Activated CD8-positive, alpha-beta memory T cell treated with anti-CD3 and anti-CD28 coated beads, Interleukin-2, amount 10 ng/mL, durations not matched to agents 7 days and 5 days (primary cell): Measurements from ENCODE around the gene STAB1. TPM values are rescaled to one million over a fixed set of nuclear protein-coding genes. Genes with fewer than 3 reads are reported as not detected.

Experiments used
- ATAC-seq: fragments of 150-1000 bp; cut with Tn5 transposase; one replicate; pipeline ENCODE4 v1.10.0; 2021; ENCODE audit warnings: moderate library complexity
- CTCF ChIA-PET: fragments of 350-600 bp; sonication (Branson Sonifier 250); formaldehyde crosslinking; loops from one replicate; lab custom pipeline; 2021; ENCODE audit warnings: antibody characterized with exemption; lab: Charles Lee
- DNase-seq: peaks from one replicate; pipeline ENCODE4 v3.0.0-alpha.2; 2020
- H3K27ac Mint-ChIP-seq: one replicate; pipeline ENCODE4 v1.8.0; 2021; ENCODE audit warnings: mild to moderate bottlenecking, mixed read lengths
- H3K27me3 Mint-ChIP-seq: one replicate; pipeline ENCODE4 v1.8.0; 2021; ENCODE audit warnings: mixed read lengths
- H3K36me3 Mint-ChIP-seq: one replicate; pipeline ENCODE4 v1.8.0; 2021; ENCODE audit warnings: mild to moderate bottlenecking, mixed read lengths
- H3K4me1 Mint-ChIP-seq: one replicate; pipeline ENCODE4 v1.8.0; 2021; ENCODE audit warnings: mixed read lengths
- H3K4me3 Mint-ChIP-seq: one replicate; pipeline ENCODE4 v1.8.0; 2021; ENCODE audit warnings: mild to moderate bottlenecking, moderate library complexity, mixed read lengths
- H3K9me3 Mint-ChIP-seq: one replicate; pipeline ENCODE4 v1.8.0; 2022; ENCODE audit warnings: low read depth, mixed read lengths
- total RNA-seq, 2 experiments: library from RNA; stranded (reverse); gene quantifications; one replicate each; pipeline ENCODE4 v1.2.3, GENCODE V29; 2021

The STAB1 gene
- total RNA-seq, 2 experiments from 2014 or later, result not detected

- Mint-ChIP-seq H3K9me3 (no peaks in the 10 kb centered on the region), H3K27ac (peak overlapping the region; percentile 98), H3K36me3 (peaks cover 20% of the 10 kb centered on the region), H3K4me3 (peak overlapping the region; percentile 100), H3K27me3 (no peaks in the 10 kb centered on the region), H3K4me1 (peaks cover 40% of the 10 kb centered on the region)
- DNase-seq (peak; percentile 41), ATAC-seq (no peak)
- CTCF ChIA-PET, result no interaction called here
These were observed 42.7 kb downstream of the STAB1 start for GRCh38 chr3:52537726-52538421.

- H3K27ac Mint-ChIP-seq, result peak overlapping the region; percentile 64
- H3K4me1 Mint-ChIP-seq, result peaks cover 39% of the 10 kb centered on the region
- H3K4me3 Mint-ChIP-seq, result peak overlapping the region; percentile 14
- no peaks in the 10 kb centered on the region for H3K27me3 Mint-ChIP-seq
- no peaks in the 10 kb centered on the region for H3K9me3 Mint-ChIP-seq
- peak; percentile 38 for DNase-seq
- CTCF ChIA-PET, result no interaction called here
- ATAC-seq, result no peak
- H3K36me3 Mint-ChIP-seq, result peaks cover 20% of the 10 kb centered on the region
These were observed 44.0 kb downstream of the STAB1 start for GRCh38 chr3:52539010-52539653.

GRCh38 chr3:52541050-52541449 is 45.9 kb downstream of the STAB1 start:
- DNase-seq, result no peak
- peaks cover 20% of the 10 kb centered on the region for H3K36me3 Mint-ChIP-seq
- peak overlapping the region; percentile 29 for H3K27ac Mint-ChIP-seq

GRCh38 chr3:52544937-52545336 is 49.8 kb downstream of the STAB1 start:
- Mint-ChIP-seq H3K27me3 (no peaks in the 10 kb centered on the region), H3K4me3 (no peak overlapping the region), H3K4me1 (peaks cover 14% of the 10 kb centered on the region), H3K27ac (no peak overlapping the region), H3K9me3 (no peaks in the 10 kb centered on the region), H3K36me3 (peaks cover 15% of the 10 kb centered on the region)
- DNase-seq (peak; percentile 32), ATAC-seq (no peak)
- CTCF ChIA-PET, result interaction anchor here (0.9 to 1.1 kb wide), 2 partner anchors 8 to 14 kb away, joined by 3 to 5 read pairs; no protein-coding TSS in a partner anchor

More at GRCh38 chr3:52541050-52541449, 45.9 kb downstream of the STAB1 start:
- no peaks in the 10 kb centered on the region for H3K9me3 Mint-ChIP-seq
- no peaks in the 10 kb centered on the region for H3K27me3 Mint-ChIP-seq
- ATAC-seq, result no peak
- CTCF ChIA-PET, result interaction anchor here (1.2 kb wide), 1 partner anchor 13 kb away, joined by 3 read pairs; no protein-coding TSS in a partner anchor
- no peak overlapping the region for H3K4me3 Mint-ChIP-seq
- peaks cover 29% of the 10 kb centered on the region for H3K4me1 Mint-ChIP-seq

- Mint-ChIP-seq H3K27ac (no peak overlapping the region), H3K36me3 (peaks cover 16% of the 10 kb centered on the region)
These were observed 51.2 kb downstream of the STAB1 start for GRCh38 chr3:52546111-52546901.

GRCh38 chr3:52547143-52547542 is 52.0 kb downstream of the STAB1 start:
- Mint-ChIP-seq H3K27me3 (no peaks in the 10 kb centered on the region), H3K36me3 (peaks cover 14% of the 10 kb centered on the region), H3K4me3 (no peak overlapping the region), H3K9me3 (no peaks in the 10 kb centered on the region), H3K4me1 (peaks cover 11% of the 10 kb centered on the region), H3K27ac (no peak overlapping the region)
- no peak for ATAC-seq
- no peak for DNase-seq
- CTCF ChIA-PET, result interaction anchor here (0.9 to 1.7 kb wide), 3 partner anchors 9 to 135 kb away, joined by 3 read pairs; no protein-coding TSS in a partner anchor

More at GRCh38 chr3:52546111-52546901, 51.2 kb downstream of the STAB1 start:
- DNase-seq (no peak), ATAC-seq (no peak)
- no peaks in the 10 kb centered on the region for H3K27me3 Mint-ChIP-seq
- H3K4me3 Mint-ChIP-seq, result no peak overlapping the region
- CTCF ChIA-PET, result interaction anchor here (1.2 to 1.7 kb wide), 2 partner anchors 10 to 136 kb away, joined by 3 read pairs; no protein-coding TSS in a partner anchor
- H3K9me3 Mint-ChIP-seq, result no peaks in the 10 kb centered on the region
- peaks cover 12% of the 10 kb centered on the region for H3K4me1 Mint-ChIP-seq

GRCh38 chr3:52551118-52551517 is 56.0 kb downstream of the STAB1 start:
- H3K27ac Mint-ChIP-seq, result no peak overlapping the region
- H3K4me3 Mint-ChIP-seq, result no peak overlapping the region
- H3K9me3 Mint-ChIP-seq, result no peaks in the 10 kb centered on the region
- peaks cover 11% of the 10 kb centered on the region for H3K4me1 Mint-ChIP-seq
- CTCF ChIA-PET, result no interaction called here
- ATAC-seq (no peak), DNase-seq (no peak)
- H3K27me3 Mint-ChIP-seq, result no peaks in the 10 kb centered on the region
- H3K36me3 Mint-ChIP-seq, result peaks cover 27% of the 10 kb centered on the region

- Mint-ChIP-seq H3K27me3 (no peaks in the 10 kb centered on the region), H3K4me1 (peaks cover 8% of the 10 kb centered on the region), H3K9me3 (no peaks in the 10 kb centered on the region), H3K4me3 (no peak overlapping the region), H3K27ac (no peak overlapping the region), H3K36me3 (peaks cover 27% of the 10 kb centered on the region)
- ATAC-seq (no peak), DNase-seq (no peak)
- CTCF ChIA-PET, result interaction anchor here (0.8 kb wide), 1 partner anchor 22 kb away, joined by 3 read pairs; no protein-coding TSS in a partner anchor
These were observed 57.0 kb downstream of the STAB1 start for GRCh38 chr3:52552089-52552488.

GRCh38 chr3:52554026-52554755 is 59.1 kb downstream of the STAB1 start:
- DNase-seq, result no peak
- H3K27me3 Mint-ChIP-seq, result no peaks in the 10 kb centered on the region
- CTCF ChIA-PET, result interaction anchor here (0.9 to 1.2 kb wide), 2 partner anchors 9 to 13 kb away, joined by 3 to 5 read pairs; no protein-coding TSS in a partner anchor
- no peak overlapping the region for H3K4me3 Mint-ChIP-seq
- no peak for ATAC-seq
- H3K36me3 Mint-ChIP-seq, result peaks cover 29% of the 10 kb centered on the region
- H3K4me1 Mint-ChIP-seq, result no peaks in the 10 kb centered on the region
- H3K9me3 Mint-ChIP-seq, result no peaks in the 10 kb centered on the region
- H3K27ac Mint-ChIP-seq, result no peak overlapping the region

- CTCF ChIA-PET, result no interaction called here
These were observed 59.9 kb downstream of the STAB1 start for GRCh38 chr3:52555056-52555455.

GRCh38 chr3:52557011-52557960 is 62.1 kb downstream of the STAB1 start:
- ATAC-seq, result no peak
- H3K27ac Mint-ChIP-seq, result no peak overlapping the region
- CTCF ChIA-PET, result no interaction called here
- H3K4me3 Mint-ChIP-seq, result no peak overlapping the region
- no peaks in the 10 kb centered on the region for H3K9me3 Mint-ChIP-seq
- H3K36me3 Mint-ChIP-seq, result peaks cover 43% of the 10 kb centered on the region
- H3K4me1 Mint-ChIP-seq, result no peaks in the 10 kb centered on the region
- H3K27me3 Mint-ChIP-seq, result no peaks in the 10 kb centered on the region
- no peak for DNase-seq

More at GRCh38 chr3:52555056-52555455, 59.9 kb downstream of the STAB1 start:
- DNase-seq (no peak), ATAC-seq (no peak)
- H3K4me3 Mint-ChIP-seq, result no peak overlapping the region
- H3K27ac Mint-ChIP-seq, result no peak overlapping the region
- H3K4me1 Mint-ChIP-seq, result no peaks in the 10 kb centered on the region
- H3K27me3 Mint-ChIP-seq, result no peaks in the 10 kb centered on the region
- H3K9me3 Mint-ChIP-seq, result no peaks in the 10 kb centered on the region
- peaks cover 35% of the 10 kb centered on the region for H3K36me3 Mint-ChIP-seq

- no peaks in the 10 kb centered on the region for H3K4me1 Mint-ChIP-seq
- no peaks in the 10 kb centered on the region for H3K9me3 Mint-ChIP-seq
- no peak for ATAC-seq
- DNase-seq, result no peak
- no peak overlapping the region for H3K4me3 Mint-ChIP-seq
- peaks cover 49% of the 10 kb centered on the region for H3K36me3 Mint-ChIP-seq
- H3K27ac Mint-ChIP-seq, result no peak overlapping the region
- H3K27me3 Mint-ChIP-seq, result no peaks in the 10 kb centered on the region
- CTCF ChIA-PET, result interaction anchor here (0.6 to 1.5 kb wide), 3 partner anchors 11 to 67 kb away, joined by 3 read pairs; no protein-coding TSS in a partner anchor
These were observed 63.3 kb downstream of the STAB1 start for GRCh38 chr3:52558436-52558835.
